CD4-positive, alpha-beta T cell (primary cell): ENCODE data around the gene COL23A1. TPM values are rescaled to one million over a fixed set of nuclear protein-coding genes. Genes with fewer than 3 reads are reported as not detected.

ENCODE experiments used
- ATAC-seq: fragments of 200-7000 bp; cut with Tn5 transposase; one replicate; pipeline ENCODE4 v1.10.0; 2022; ENCODE audit warnings: mild to moderate bottlenecking; ENCODE audit not compliant: poor library complexity
- CTCF ChIA-PET: fragments of 350-600 bp; sonication (Branson Sonifier 250); formaldehyde crosslinking; loops from one replicate; lab custom pipeline; 2021; ENCODE audit warnings: antibody characterized with exemption, inconsistent platforms; lab: Charles Lee
- POLR2A ChIA-PET: fragments of 350-600 bp; sonication (Branson Sonifier 250); formaldehyde crosslinking; loops from one replicate; lab custom pipeline; 2021; ENCODE audit warnings: antibody characterized with exemption, inconsistent platforms; lab: Charles Lee
- DNase-seq, 14 experiments: peaks; one replicate each; pipeline ENCODE4 v3.0.0-alpha.2; 2013 to 2020; ENCODE audit warnings: mixed read lengths in 2 of 14
- H3K27ac ChIP-seq, 2 donors: one replicate each; pipeline versions ENCODE4 v1.5.1 to v1.7.0; 2013; ENCODE audit warnings: low read length in 2 of 2, low read depth in 1 of 2, mild to moderate bottlenecking in 1 of 2
- H3K27me3 ChIP-seq, 2 experiments: 1 replicate in 1 of 2; 2 replicates in 1 of 2; pipeline versions ENCODE4 v1.6.1 to v1.7.0; 2013; ENCODE audit warnings: low read length in 2 of 2, control low read depth in 1 of 2, mild to moderate bottlenecking in 1 of 2, moderate library complexity in 1 of 2; ENCODE audit not compliant: insufficient read depth in 2 of 2, control insufficient read depth in 1 of 2
- H3K36me3 ChIP-seq: one replicate; pipeline ENCODE4 v1.6.1; 2013; ENCODE audit warnings: low read length, control low read depth; ENCODE audit not compliant: insufficient read depth
- H3K4me1 ChIP-seq: one replicate; pipeline ENCODE4 v1.6.1; 2013; ENCODE audit warnings: low read length, control low read depth; ENCODE audit not compliant: insufficient read depth
- H3K4me3 ChIP-seq: one replicate; pipeline ENCODE4 v1.5.1; 2013; ENCODE audit warnings: mild to moderate bottlenecking, low read length, moderate library complexity
- H3K9me3 ChIP-seq, 2 experiments: 1 replicate in 1 of 2; 2 replicates in 1 of 2; pipeline versions ENCODE4 v1.6.1 to v1.7.0; 2013; ENCODE audit warnings: low read length in 2 of 2, mild to moderate bottlenecking in 2 of 2, control low read depth in 1 of 2, moderate library complexity in 1 of 2; ENCODE audit not compliant: control insufficient read depth in 1 of 2, insufficient read depth in 1 of 2
- H3K27ac Mint-ChIP-seq: one replicate; pipeline ENCODE4 v1.8.0; 2020; ENCODE audit warnings: mixed read lengths
- H3K27me3 Mint-ChIP-seq: one replicate; pipeline ENCODE4 v1.8.0; 2021; ENCODE audit warnings: mixed read lengths
- H3K36me3 Mint-ChIP-seq: one replicate; pipeline ENCODE4 v1.8.0; 2021; ENCODE audit warnings: low read depth, mixed read lengths
- H3K4me1 Mint-ChIP-seq: one replicate; pipeline ENCODE4 v1.8.0; 2021; ENCODE audit warnings: low read depth, mixed read lengths
- H3K4me3 Mint-ChIP-seq: one replicate; pipeline ENCODE4 v1.8.0; 2020; ENCODE audit warnings: mild to moderate bottlenecking, mixed read lengths
- H3K9me3 Mint-ChIP-seq: one replicate; pipeline ENCODE4 v1.8.0; 2020; ENCODE audit warnings: mixed read lengths
- CTCF ChIP-seq: fragments of 200-600 bp; IDR thresholded peaks from one replicate; pipeline ENCODE4 v1.8.0; 2022; ENCODE audit warnings: antibody characterized with exemption, mild to moderate bottlenecking
- intact Hi-C, 2 experiments: fragments of 100-400 bp; cut with DNase I in 1 of 2; cut with micrococcal nuclease in 1 of 2; formaldehyde crosslinking; loops; one replicate each; pipeline versions ENCODE4 v1.15.1 to v1.9.0; 2023 to 2025; cut with DNase I, micrococcal nuclease
- total RNA-seq, 174 experiments: library from RNA in 2 of 174; stranded (reverse) in 2 of 174; gene quantifications; one replicate each; pipeline ENCODE4 v1.2.3 and lab custom pipeline; 2021 to 2026

COL23A1 gene
- total RNA-seq, 2 experiments from 2014 or later: not detected

GRCh38 chr5:178267245-178267644 is 322.9 kb downstream of the COL23A1 start:
- ChIA-PET CTCF (no interaction called here), POLR2A (no interaction called here)
- TF ChIP-seq CTCF: no peak
- no peak for DNase-seq
- Mint-ChIP-seq H3K4me1 (no peaks in the 10 kb centered on the region), H3K36me3 (no peaks in the 10 kb centered on the region), H3K9me3 (no peaks in the 10 kb centered on the region), H3K4me3 (no peak overlapping the region), H3K27me3 (no peaks in the 10 kb centered on the region), H3K27ac (no peak overlapping the region)
- intact Hi-C loops: no loop called here
- no peaks in the 10 kb centered on the region for H3K36me3 ChIP-seq
- no peak overlapping the region for H3K27ac ChIP-seq
- no peaks in the 10 kb centered on the region for H3K27me3 ChIP-seq
- H3K9me3 ChIP-seq: peaks cover 0 to 7% of the 10 kb centered on the region in 2 experiments
- no peaks in the 10 kb centered on the region for H3K4me1 ChIP-seq
- ATAC-seq: no peak
- H3K4me3 ChIP-seq: no peak overlapping the region

GRCh38 chr5:178266581-178266980 is 323.6 kb downstream of the COL23A1 start:
- H3K4me3 Mint-ChIP-seq: no peak overlapping the region
- POLR2A ChIA-PET: no interaction called here
- Histone ChIP-seq H3K27ac (no peak overlapping the region), H3K27me3 (no peaks in the 10 kb centered on the region), H3K36me3 (no peaks in the 10 kb centered on the region), H3K9me3 (peaks cover 0 to 7% of the 10 kb centered on the region in 2 experiments), H3K4me1 (no peaks in the 10 kb centered on the region), H3K4me3 (no peak overlapping the region)
- H3K4me1 Mint-ChIP-seq: no peaks in the 10 kb centered on the region
- H3K9me3 Mint-ChIP-seq: no peaks in the 10 kb centered on the region
- CTCF ChIA-PET: no interaction called here
- DNase-seq: no peak
- intact Hi-C loops: no loop called here
- ATAC-seq: no peak
- H3K27me3 Mint-ChIP-seq: no peaks in the 10 kb centered on the region
- no peaks in the 10 kb centered on the region for H3K36me3 Mint-ChIP-seq
- no peak overlapping the region for H3K27ac Mint-ChIP-seq
- no peak for TF ChIP-seq CTCF

DNA sequence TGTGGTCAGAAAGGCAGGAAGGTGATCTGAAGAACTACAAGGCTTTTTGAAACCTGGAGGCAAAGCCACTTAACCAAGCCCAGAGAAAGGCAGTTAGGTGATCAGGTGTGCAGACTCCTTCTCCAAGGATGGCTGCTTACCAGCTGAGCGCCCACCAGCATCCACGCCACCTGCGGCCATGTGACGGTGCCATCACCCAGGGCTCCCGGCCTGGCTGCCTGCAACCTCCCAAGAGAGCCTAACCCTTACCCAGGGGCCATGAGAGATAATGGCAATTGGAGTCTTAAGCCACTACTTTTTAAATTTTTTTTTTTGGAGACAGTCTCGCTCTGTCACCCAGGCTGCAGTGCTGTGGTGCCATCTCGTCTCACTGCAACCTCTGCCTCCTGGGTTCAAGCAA is 324.4 kb downstream of the COL23A1 start:
- TF ChIP-seq CTCF: no peak
- Histone ChIP-seq H3K4me1 (no peaks in the 10 kb centered on the region), H3K27ac (no peak overlapping the region), H3K9me3 (peaks cover 0 to 7% of the 10 kb centered on the region in 2 experiments), H3K4me3 (no peak overlapping the region), H3K36me3 (no peaks in the 10 kb centered on the region), H3K27me3 (no peaks in the 10 kb centered on the region)
- intact Hi-C loops: no loop called here
- H3K4me1 Mint-ChIP-seq: no peaks in the 10 kb centered on the region
- H3K4me3 Mint-ChIP-seq: no peak overlapping the region
- no peak overlapping the region for H3K27ac Mint-ChIP-seq
- H3K27me3 Mint-ChIP-seq: no peaks in the 10 kb centered on the region
- ChIA-PET POLR2A (no interaction called here), CTCF (no interaction called here)
- DNase-seq (no peak), ATAC-seq (no peak)
- H3K9me3 Mint-ChIP-seq: no peaks in the 10 kb centered on the region
- no peaks in the 10 kb centered on the region for H3K36me3 Mint-ChIP-seq
